Fibroblast of peridontal ligament (primary cell): ENCODE results near the gene UGT1A6.

Source experiments
- DNase-seq: peaks from one replicate; pipeline ENCODE4 v3.0.0-alpha.2; 2010; ENCODE audit errors: extremely low read depth

UGT1A6 gene

DNA sequence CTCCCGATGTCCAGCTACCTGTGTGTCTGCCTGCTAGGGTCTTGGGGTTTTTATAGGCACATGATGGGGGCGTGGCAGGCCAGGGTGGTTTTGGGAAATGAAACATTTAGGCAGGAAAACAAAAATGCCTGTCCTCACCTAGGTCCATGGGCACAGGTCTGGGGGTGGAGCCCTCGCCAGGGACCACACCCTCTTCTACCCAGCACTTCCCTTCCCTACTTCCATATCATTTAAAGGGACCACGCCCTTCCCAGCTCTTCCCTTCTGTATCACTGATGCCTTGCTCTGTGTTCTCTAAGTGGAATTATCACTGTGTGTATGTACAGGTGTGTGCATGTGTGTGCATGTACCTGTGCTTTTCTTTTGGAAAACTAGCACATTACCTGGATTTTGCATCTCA is 73.7 kb downstream of the UGT1A6 start:
- DNase-seq: no peak

DNA sequence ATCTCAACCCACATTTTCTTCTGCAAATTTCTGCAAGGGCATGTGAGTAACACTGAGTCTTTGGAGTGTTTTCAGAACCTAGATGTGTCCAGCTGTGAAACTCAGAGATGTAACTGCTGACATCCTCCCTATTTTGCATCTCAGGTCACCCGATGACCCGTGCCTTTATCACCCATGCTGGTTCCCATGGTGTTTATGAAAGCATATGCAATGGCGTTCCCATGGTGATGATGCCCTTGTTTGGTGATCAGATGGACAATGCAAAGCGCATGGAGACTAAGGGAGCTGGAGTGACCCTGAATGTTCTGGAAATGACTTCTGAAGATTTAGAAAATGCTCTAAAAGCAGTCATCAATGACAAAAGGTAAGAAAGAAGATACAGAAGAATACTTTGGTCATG is 75.4 kb downstream of the UGT1A6 start:
- no peak for DNase-seq

- no peak for DNase-seq
Measured at GRCh38 chr2:233769260-233769659, 76.6 kb downstream of the UGT1A6 start.

DNA sequence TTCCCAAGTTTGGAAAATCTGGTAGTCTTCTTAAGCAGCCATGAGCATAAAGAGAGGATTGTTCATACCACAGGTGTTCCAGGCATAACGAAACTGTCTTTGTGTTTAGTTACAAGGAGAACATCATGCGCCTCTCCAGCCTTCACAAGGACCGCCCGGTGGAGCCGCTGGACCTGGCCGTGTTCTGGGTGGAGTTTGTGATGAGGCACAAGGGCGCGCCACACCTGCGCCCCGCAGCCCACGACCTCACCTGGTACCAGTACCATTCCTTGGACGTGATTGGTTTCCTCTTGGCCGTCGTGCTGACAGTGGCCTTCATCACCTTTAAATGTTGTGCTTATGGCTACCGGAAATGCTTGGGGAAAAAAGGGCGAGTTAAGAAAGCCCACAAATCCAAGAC is 79.5 kb downstream of the UGT1A6 start:
- no peak for DNase-seq

DNA sequence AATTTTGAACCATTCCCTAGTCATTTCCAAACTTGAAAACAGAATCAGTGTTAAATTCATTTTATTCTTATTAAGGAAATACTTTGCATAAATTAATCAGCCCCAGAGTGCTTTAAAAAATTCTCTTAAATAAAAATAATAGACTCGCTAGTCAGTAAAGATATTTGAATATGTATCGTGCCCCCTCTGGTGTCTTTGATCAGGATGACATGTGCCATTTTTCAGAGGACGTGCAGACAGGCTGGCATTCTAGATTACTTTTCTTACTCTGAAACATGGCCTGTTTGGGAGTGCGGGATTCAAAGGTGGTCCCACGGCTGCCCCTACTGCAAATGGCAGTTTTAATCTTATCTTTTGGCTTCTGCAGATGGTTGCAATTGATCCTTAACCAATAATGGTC is 79.9 kb downstream of the UGT1A6 start:
- DNase-seq: no peak

GRCh38 chr2:233773854-233774253 is 81.2 kb downstream of the UGT1A6 start:
- DNase-seq: no peak

DNA sequence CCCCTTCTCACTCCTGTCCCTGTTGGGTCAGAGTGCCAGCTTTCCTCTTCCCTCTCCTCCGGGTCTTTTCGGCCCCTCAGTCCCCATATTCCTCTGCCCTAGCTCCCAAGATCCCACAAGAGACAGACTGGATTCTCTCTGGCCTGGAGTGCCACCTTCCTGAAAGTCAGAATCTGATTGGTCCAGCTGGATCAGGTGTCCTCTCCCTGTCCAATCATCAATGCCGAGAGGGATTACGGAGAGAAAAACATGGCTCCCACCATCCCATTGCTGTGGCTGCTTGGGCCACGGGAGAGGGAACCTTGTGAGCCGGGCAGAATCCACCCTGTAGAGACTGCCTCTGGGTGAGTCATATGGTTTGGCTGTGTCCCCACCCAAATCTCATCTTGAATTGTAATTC is 82.7 kb downstream of the UGT1A6 start:
- no peak for DNase-seq

DNA sequence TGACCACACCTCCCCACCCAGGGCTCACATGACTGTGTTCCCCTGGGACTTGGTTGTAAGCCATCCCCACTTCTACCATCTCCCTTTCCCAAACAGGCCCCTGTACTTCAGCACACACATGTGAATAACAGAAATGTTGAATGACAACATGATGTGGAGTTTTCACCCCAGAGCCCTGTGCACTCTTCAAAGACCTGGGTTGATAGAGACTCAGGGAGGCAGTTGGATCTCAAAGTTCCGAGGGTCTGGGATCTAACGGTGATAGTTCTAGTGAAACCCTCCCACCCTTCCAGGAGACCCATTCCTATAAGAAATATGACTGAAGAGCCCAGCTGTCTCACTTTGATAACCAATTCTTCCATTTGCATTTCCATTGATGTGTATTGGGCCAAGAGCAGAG is 85.3 kb downstream of the UGT1A6 start, which contains the start of gene MROH2A:
TSS of gene MROH2A (plus strand) at position 301 of the 400 bp plus-strand sequence. CDS start 1,029 bp downstream, outside the sequence.
- no peak for DNase-seq

GRCh38 chr2:233779722-233780121 is 87.0 kb downstream of the UGT1A6 start:
- DNase-seq: no peak

- no peak for DNase-seq
Measured at GRCh38 chr2:233780771-233781170, 88.1 kb downstream of the UGT1A6 start.

- DNase-seq: no peak
Measured at GRCh38 chr2:233789554-233789953, 96.9 kb downstream of the UGT1A6 start.

DNA sequence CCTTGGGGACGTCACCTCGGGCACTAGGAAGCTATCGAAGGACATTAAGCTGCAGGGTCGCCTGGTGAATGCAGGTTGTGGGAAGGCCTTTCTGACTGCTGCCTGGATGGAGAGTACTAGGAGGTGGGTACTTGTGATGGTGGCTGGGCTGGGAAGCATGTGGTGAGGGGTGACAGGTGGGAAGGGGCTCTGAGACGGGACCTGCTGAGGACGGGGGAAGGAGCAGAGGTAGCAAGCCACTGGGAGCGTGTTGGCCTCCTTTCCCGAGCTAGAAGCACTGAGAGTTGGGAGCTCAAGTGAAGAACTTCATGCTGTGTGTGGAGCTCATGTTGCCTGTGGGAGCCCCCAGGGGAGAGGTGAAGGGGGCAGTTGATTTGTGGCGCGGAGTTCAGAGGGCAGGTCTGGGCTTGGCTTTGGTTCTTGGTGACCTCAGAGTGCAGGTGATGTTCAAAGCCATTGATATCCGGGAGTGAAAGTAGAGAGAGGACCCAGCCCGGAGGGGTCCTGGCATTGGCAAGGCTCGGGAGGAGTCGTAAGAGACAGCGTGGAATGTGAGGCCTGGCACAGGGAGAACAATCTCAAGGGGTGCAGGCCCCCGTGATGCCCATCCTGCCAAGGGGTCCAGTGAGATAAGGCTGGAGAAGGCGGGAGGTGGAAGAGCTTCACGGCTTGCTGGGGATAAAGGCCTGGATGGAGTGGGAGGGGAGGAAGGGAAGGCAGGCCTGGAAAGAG is 98.6 kb downstream of the UGT1A6 start:
- DNase-seq: no peak

DNA sequence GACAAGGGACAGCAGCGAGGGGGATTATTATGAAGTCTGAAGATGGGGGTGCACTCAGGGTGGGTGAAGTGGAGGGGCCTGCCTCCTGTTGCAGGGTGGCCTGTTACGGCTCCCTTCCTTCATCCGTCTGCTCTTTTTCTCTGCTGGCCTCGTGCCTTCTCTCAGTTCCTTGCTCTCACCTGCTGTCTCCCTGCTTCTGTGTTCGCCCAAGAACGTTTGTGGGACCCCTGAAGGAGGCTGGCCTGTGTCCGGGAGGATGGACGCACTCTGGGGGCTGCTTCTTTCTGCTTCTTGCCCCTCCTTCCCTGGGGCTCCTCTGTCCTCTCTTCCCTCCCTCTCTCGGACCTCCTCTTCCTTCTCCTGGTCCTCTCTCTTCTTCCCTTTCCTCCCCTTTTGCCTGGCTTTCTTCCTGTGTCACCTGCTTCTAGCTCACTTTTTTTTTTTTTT is 99.2 kb downstream of the UGT1A6 start:
- DNase-seq: no peak

GRCh38 chr2:233792720-233793119 is 100.0 kb downstream of the UGT1A6 start:
- no peak for DNase-seq

- no peak for DNase-seq
Measured at GRCh38 chr2:233793465-233794127, 100.9 kb downstream of the UGT1A6 start.

- DNase-seq: no peak
Measured at GRCh38 chr2:233794128-233794658, 101.5 kb downstream of the UGT1A6 start.

GRCh38 chr2:233795735-233796171 is 103.1 kb downstream of the UGT1A6 start:
- no peak for DNase-seq

GRCh38 chr2:233796254-233796653 is 103.6 kb downstream of the UGT1A6 start:
- no peak for DNase-seq

DNA sequence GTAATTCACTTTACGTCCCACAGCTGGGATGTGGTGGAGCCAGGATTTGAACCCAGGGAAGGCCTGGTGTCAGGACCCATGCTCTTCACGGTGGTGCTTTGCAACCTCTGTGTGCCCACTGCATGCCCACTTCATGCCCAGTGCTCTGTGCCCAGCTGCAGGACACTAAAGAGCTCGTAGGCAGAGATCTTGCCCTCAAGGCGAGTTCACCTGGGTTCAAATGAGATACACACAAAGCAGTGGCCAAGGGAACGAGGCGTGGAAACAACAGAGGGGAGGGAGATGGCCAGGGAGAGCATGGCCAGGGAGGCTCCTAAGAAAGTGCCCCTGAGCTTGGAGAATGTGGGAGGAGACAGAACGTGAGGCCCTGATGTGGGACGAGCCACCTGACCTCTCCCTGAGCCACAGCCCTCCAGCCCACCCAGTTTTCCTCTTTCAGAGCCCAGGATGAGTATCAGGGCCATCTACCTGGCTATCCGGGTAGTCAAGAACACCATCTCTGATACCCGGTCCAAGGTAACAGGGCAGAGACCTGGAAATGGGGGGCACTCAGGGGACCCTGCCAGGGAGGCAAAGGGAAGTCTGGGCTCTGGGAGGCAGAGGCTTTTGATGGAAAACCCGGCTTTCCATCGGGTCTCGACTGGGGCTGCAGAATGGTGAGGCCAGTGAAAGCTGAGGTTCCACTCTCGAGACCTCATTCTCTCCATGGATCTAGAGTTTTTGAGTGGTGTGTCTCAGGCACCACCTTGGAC is 105.8 kb downstream of the UGT1A6 start:
- DNase-seq: no peak

- no peak for DNase-seq
Measured at GRCh38 chr2:233799087-233799665, 106.5 kb downstream of the UGT1A6 start.

- no peak for DNase-seq
Measured at GRCh38 chr2:233799716-233800115, 107.0 kb downstream of the UGT1A6 start.

DNA sequence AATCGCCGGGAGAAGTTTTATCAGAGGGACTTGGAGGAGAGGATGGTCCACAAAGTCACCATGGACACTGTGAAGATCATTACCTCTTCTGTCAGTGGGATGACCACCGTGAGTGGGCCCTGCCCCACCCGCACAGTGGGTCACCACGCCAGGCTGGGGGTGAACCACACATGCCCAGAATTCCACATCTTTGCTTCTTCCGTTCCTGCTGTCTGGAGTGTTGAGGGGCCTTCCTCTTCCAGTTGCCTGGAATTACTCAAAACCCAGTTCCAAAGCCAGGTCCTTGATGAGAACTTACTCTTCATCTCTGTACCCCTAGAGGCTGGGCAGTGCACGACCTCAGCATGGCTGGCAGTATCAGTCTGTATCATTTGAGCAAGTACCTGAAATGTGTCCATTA is 107.5 kb downstream of the UGT1A6 start:
- DNase-seq: no peak
